ENCODE data around the gene URB2. TPM values are rescaled to one million over a fixed set of nuclear protein-coding genes. Genes with fewer than 3 reads are reported as not detected.

Gene URB2
- total RNA-seq, 1 donor from 2014 or later: 9.7 TPM

DNA sequence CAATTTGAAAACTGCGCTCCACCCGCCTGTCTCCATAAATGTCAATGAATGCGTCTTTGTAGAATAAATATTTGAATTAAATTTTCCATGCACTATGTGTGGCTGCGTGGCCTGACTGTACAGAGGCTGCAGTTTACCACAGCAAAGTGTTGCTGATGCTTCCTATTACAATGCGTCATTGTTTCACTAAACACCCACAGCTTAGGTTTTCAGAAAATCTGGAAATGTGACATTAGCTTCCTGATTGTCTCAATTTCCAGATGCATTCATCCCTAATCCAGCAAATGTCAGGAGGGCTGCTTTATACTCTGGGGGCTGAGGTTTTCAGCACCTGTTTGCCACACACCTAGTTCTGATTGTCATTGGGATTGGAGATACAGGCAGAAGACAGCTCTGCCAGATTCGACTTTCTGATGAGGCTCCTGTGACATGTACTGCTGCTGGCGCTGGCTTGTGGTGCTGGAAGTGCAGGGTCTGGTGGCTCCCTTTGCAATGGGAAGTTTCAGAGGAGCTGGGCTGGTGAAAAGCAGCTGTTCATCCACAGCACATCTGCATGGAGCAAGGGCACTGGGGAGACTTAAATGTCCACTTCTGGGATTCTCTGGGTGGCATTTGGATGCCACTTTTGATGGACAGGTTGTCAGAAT, 40.0 kb downstream of the URB2 start:
- Histone ChIP-seq H2AFZ (ENCODE audit: low read depth, low read length) (no peak overlapping the region), H3K4me2 (ENCODE audit: low read length) (no peak overlapping the region), H4K20me1 (ENCODE audit: insufficient read depth, low read length) (no peaks in the 10 kb centered on the region), H3K27me3 (ENCODE audit: insufficient read depth, low read length) (no peaks in the 10 kb centered on the region), H3K36me3 (ENCODE audit: insufficient read depth, low read length) (no peaks in the 10 kb centered on the region), H3K79me2 (ENCODE audit: insufficient read depth, low read length) (no peaks in the 10 kb centered on the region), H3K9ac (ENCODE audit: low read length) (no peak overlapping the region), H3K4me3 (ENCODE audit: insufficient read depth, low read depth, low read length) (no peak overlapping the region), H3K4me1 (ENCODE audit: insufficient read depth, low read length) (peaks cover 7% of the 10 kb centered on the region), H3K9me3 (ENCODE audit: insufficient read depth, low read depth, low read length) (no peaks in the 10 kb centered on the region), H3K27ac (ENCODE audit: low read depth, low read length) (no peak overlapping the region)
- H3K9me3 Mint-ChIP-seq (ENCODE audit: unreplicated experiment): peaks cover 3% of the 10 kb centered on the region
- no peak overlapping the region for H3K4me3 Mint-ChIP-seq (ENCODE audit: unreplicated experiment)
- DNase-seq (ENCODE audit: low read depth) (no peak), FAIRE-seq (no peak)
- TF ChIP-seq CTCF (IDR thresholded peaks at IDR 0.05; ENCODE audit: insufficient read depth, low read depth, low read length) (no peak), EZH2 (IDR thresholded peaks at IDR 0.05; ENCODE audit: insufficient read depth, low read length) (no peak)
- peaks cover 13% of the 10 kb centered on the region for H3K4me1 Mint-ChIP-seq (ENCODE audit: low read depth, unreplicated experiment)
- H3K36me3 Mint-ChIP-seq (ENCODE audit: low read depth, unreplicated experiment): peaks cover 8% of the 10 kb centered on the region
- H3K27me3 Mint-ChIP-seq (ENCODE audit: low read depth, unreplicated experiment): no peaks in the 10 kb centered on the region
- H3K27ac Mint-ChIP-seq (ENCODE audit: unreplicated experiment): no peak overlapping the region

- FAIRE-seq (no peak), DNase-seq (ENCODE audit: low read depth) (no peak)
- H3K9me3 Mint-ChIP-seq (ENCODE audit: unreplicated experiment): peaks cover 3% of the 10 kb centered on the region
- TF ChIP-seq CTCF (IDR thresholded peaks at IDR 0.05; ENCODE audit: insufficient read depth, low read depth, low read length) (no peak), EZH2 (IDR thresholded peaks at IDR 0.05; ENCODE audit: insufficient read depth, low read length) (no peak)
- Histone ChIP-seq H3K79me2 (ENCODE audit: insufficient read depth, low read length) (no peaks in the 10 kb centered on the region), H3K9me3 (ENCODE audit: insufficient read depth, low read depth, low read length) (no peaks in the 10 kb centered on the region), H3K27me3 (ENCODE audit: insufficient read depth, low read length) (no peaks in the 10 kb centered on the region), H3K4me1 (ENCODE audit: insufficient read depth, low read length) (peaks cover 7% of the 10 kb centered on the region), H3K36me3 (ENCODE audit: insufficient read depth, low read length) (no peaks in the 10 kb centered on the region), H2AFZ (ENCODE audit: low read depth, low read length) (no peak overlapping the region), H3K9ac (ENCODE audit: low read length) (no peak overlapping the region), H4K20me1 (ENCODE audit: insufficient read depth, low read length) (no peaks in the 10 kb centered on the region), H3K27ac (ENCODE audit: low read depth, low read length) (no peak overlapping the region), H3K4me3 (ENCODE audit: insufficient read depth, low read depth, low read length) (no peak overlapping the region), H3K4me2 (ENCODE audit: low read length) (no peak overlapping the region)
- H3K4me3 Mint-ChIP-seq (ENCODE audit: unreplicated experiment): no peak overlapping the region
- H3K4me1 Mint-ChIP-seq (ENCODE audit: low read depth, unreplicated experiment): peaks cover 9% of the 10 kb centered on the region
- H3K36me3 Mint-ChIP-seq (ENCODE audit: low read depth, unreplicated experiment): peaks cover 7% of the 10 kb centered on the region
- H3K27ac Mint-ChIP-seq (ENCODE audit: unreplicated experiment): no peak overlapping the region
- no peaks in the 10 kb centered on the region for H3K27me3 Mint-ChIP-seq (ENCODE audit: low read depth, unreplicated experiment)
These were observed 40.5 kb downstream of the URB2 start for GRCh38 chr1:229666585-229666984.

GRCh38 chr1:229669333-229669732, 43.3 kb downstream of the URB2 start:
- Mint-ChIP-seq H3K4me3 (ENCODE audit: unreplicated experiment) (no peak overlapping the region), H3K27me3 (ENCODE audit: low read depth, unreplicated experiment) (no peaks in the 10 kb centered on the region), H3K27ac (ENCODE audit: unreplicated experiment) (no peak overlapping the region), H3K36me3 (ENCODE audit: low read depth, unreplicated experiment) (peaks cover 3% of the 10 kb centered on the region), H3K9me3 (ENCODE audit: unreplicated experiment) (peaks cover 3% of the 10 kb centered on the region), H3K4me1 (ENCODE audit: low read depth, unreplicated experiment) (peaks cover 8% of the 10 kb centered on the region)
- no peaks in the 10 kb centered on the region for H3K4me1 ChIP-seq (ENCODE audit: insufficient read depth, low read length)
- no peaks in the 10 kb centered on the region for H4K20me1 ChIP-seq (ENCODE audit: insufficient read depth, low read length)
- H3K9me3 ChIP-seq (ENCODE audit: insufficient read depth, low read depth, low read length): no peaks in the 10 kb centered on the region
- H3K4me2 ChIP-seq (ENCODE audit: low read length): no peak overlapping the region
- no peak overlapping the region for H3K4me3 ChIP-seq (ENCODE audit: insufficient read depth, low read depth, low read length)
- DNase-seq (ENCODE audit: low read depth) (no peak), FAIRE-seq (no peak)
- no peak overlapping the region for H2AFZ ChIP-seq (ENCODE audit: low read depth, low read length)
- no peak overlapping the region for H3K27ac ChIP-seq (ENCODE audit: low read depth, low read length)
- TF ChIP-seq EZH2 (IDR thresholded peaks at IDR 0.05; ENCODE audit: insufficient read depth, low read length): no peak
- TF ChIP-seq CTCF (IDR thresholded peaks at IDR 0.05; ENCODE audit: insufficient read depth, low read depth, low read length): no peak
- no peaks in the 10 kb centered on the region for H3K36me3 ChIP-seq (ENCODE audit: insufficient read depth, low read length)
- no peak overlapping the region for H3K9ac ChIP-seq (ENCODE audit: low read length)
- H3K79me2 ChIP-seq (ENCODE audit: insufficient read depth, low read length): no peaks in the 10 kb centered on the region
- H3K27me3 ChIP-seq (ENCODE audit: insufficient read depth, low read length): no peaks in the 10 kb centered on the region
